HL-60/S4 treated with retinoic acid at 250 ng/mL for 4 days and 3 days (cell line): Measurements from ENCODE around the gene RERE.
"Not testable (repeated sequence)": the region's sequence is repeated elsewhere in the genome, so short reads cannot be mapped to it uniquely, and the experiment has no call there.

Source experiments
- in situ Hi-C: fragments of 300-500 bp; cut with MboI; formaldehyde crosslinking; loops from 2 replicates; pipeline ENCODE4 v1.7.0; 2022; ENCODE audit warnings: low sequenced_read_pairs

The RERE gene

GRCh38 chr1:8845104-8846097, 28.0 kb upstream of the RERE start:
- in situ Hi-C loops, result no loop called here

- in situ Hi-C loops, result no loop called here
Measured at GRCh38 chr1:8844501-8845006, 27.1 kb upstream of the RERE start.

- in situ Hi-C loops, result no loop called here
Measured at GRCh38 chr1:8841395-8841794, 24.0 kb upstream of the RERE start.

- in situ Hi-C loops, result no loop called here
Measured at GRCh38 chr1:8839990-8840389, 22.6 kb upstream of the RERE start.

- in situ Hi-C loops, result no loop called here
Measured at GRCh38 chr1:8835941-8836643, 18.7 kb upstream of the RERE start.

- in situ Hi-C loops, result no loop called here
Measured at GRCh38 chr1:8831340-8831739, 13.9 kb upstream of the RERE start.

- in situ Hi-C loops, result not testable (repeated sequence)
Measured at GRCh38 chr1:8830732-8831131, 13.3 kb upstream of the RERE start.

GRCh38 chr1:8825985-8826481, 8.6 kb upstream of the RERE start:
- in situ Hi-C loops, result no loop called here

GRCh38 chr1:8823295-8823664, 5.8 kb upstream of the RERE start:
- in situ Hi-C loops, result no loop called here

- in situ Hi-C loops, result no loop called here
Measured at GRCh38 chr1:8822373-8823294, 5.2 kb upstream of the RERE start.

- in situ Hi-C loops, result no loop called here
Measured at GRCh38 chr1:8821084-8821483, 3.6 kb upstream of the RERE start.

GRCh38 chr1:8818789-8819188, 1.3 kb upstream of the RERE start:
- in situ Hi-C loops, result not testable (repeated sequence)

- in situ Hi-C loops, result no loop called here
Measured at GRCh38 chr1:8818325-8818775, 910 bp upstream of the RERE start.

- in situ Hi-C loops, result no loop called here
Measured at GRCh38 chr1:8816831-8817411, 519 bp downstream of the RERE start.

GRCh38 chr1:8816264-8816663, 1.2 kb downstream of the RERE start:
- in situ Hi-C loops, result no loop called here

- in situ Hi-C loops, result no loop called here
Measured at GRCh38 chr1:8815582-8816151, 1.8 kb downstream of the RERE start.

- in situ Hi-C loops, result no loop called here
Measured at GRCh38 chr1:8814865-8815264, 2.6 kb downstream of the RERE start.

- in situ Hi-C loops, result no loop called here
Measured at GRCh38 chr1:8813991-8814390, 3.4 kb downstream of the RERE start.

GRCh38 chr1:8813016-8813763, 4.2 kb downstream of the RERE start:
- in situ Hi-C loops, result no loop called here
